GM10266 (cell line): ENCODE measurements around the gene SULT2B1.

Source experiments
- DNase-seq: peaks from one replicate; pipeline ENCODE4 v3.0.0; 2012; ENCODE audit errors: extremely low spot score
- CTCF ChIP-seq: IDR thresholded peaks from 2 replicates; pipeline ENCODE4 v1.5.1; 2012; ENCODE audit warnings: mild to moderate bottlenecking, low read depth; ENCODE audit not compliant: control insufficient read depth, insufficient read depth; ENCODE audit errors: missing control alignments

Gene SULT2B1

GRCh38 chr19:48595171-48595570 is 43.2 kb downstream of the SULT2B1 start:
- no peak for DNase-seq
- TF ChIP-seq CTCF, result no peak

GRCh38 chr19:48595833-48596232 is 43.9 kb downstream of the SULT2B1 start:
- no peak for TF ChIP-seq CTCF

GRCh38 chr19:48596237-48596636 is 44.3 kb downstream of the SULT2B1 start:
- no peak for TF ChIP-seq CTCF

More at GRCh38 chr19:48595833-48596232, 43.9 kb downstream of the SULT2B1 start:
- DNase-seq, result no peak

GRCh38 chr19:48596679-48597465 is 44.9 kb downstream of the SULT2B1 start:
- no peak for TF ChIP-seq CTCF
- DNase-seq, result no peak

More at GRCh38 chr19:48596237-48596636, 44.3 kb downstream of the SULT2B1 start:
- no peak for DNase-seq

- DNase-seq, result no peak
- TF ChIP-seq CTCF, result no peak
Observed at GRCh38 chr19:48598996-48599700, 47.2 kb downstream of the SULT2B1 start.

GRCh38 chr19:48600679-48601417 is 48.9 kb downstream of the SULT2B1 start:
- no peak for TF ChIP-seq CTCF

More at GRCh38 chr19:48600679-48601417, 48.9 kb downstream of the SULT2B1 start:
- no peak for DNase-seq
